CD1c-positive myeloid dendritic cell (primary cell): ENCODE measurements around the gene ADD1.

Source experiments
- DNase-seq: peaks from one replicate; pipeline ENCODE4 v3.0.0-alpha.2; 2016; ENCODE audit errors: extremely low spot score

The ADD1 gene

GRCh38 chr4:2859514-2859913 lies 15.9 kb downstream of the ADD1 start:
- no peak for DNase-seq

- DNase-seq = no peak
These were observed 17.0 kb downstream of the ADD1 start for GRCh38 chr4:2860391-2861348.

GRCh38 chr4:2861631-2862436 lies 18.2 kb downstream of the ADD1 start:
- peak; percentile 31 for DNase-seq

- peak; percentile 48 for DNase-seq
These were observed 18.9 kb downstream of the ADD1 start for GRCh38 chr4:2862528-2862927.

GRCh38 chr4:2863649-2864048 lies 20.0 kb downstream of the ADD1 start:
- DNase-seq = no peak

GRCh38 chr4:2865196-2865780 lies 21.6 kb downstream of the ADD1 start:
- no peak for DNase-seq

- DNase-seq = no peak
These were observed 22.7 kb downstream of the ADD1 start for GRCh38 chr4:2866160-2866861.

- DNase-seq = no peak
These were observed 23.2 kb downstream of the ADD1 start for GRCh38 chr4:2866891-2867290.

- DNase-seq = no peak
These were observed 24.3 kb downstream of the ADD1 start for GRCh38 chr4:2867758-2868491.

- DNase-seq = no peak
These were observed 25.3 kb downstream of the ADD1 start for GRCh38 chr4:2868877-2869487.

- no peak for DNase-seq
These were observed 26.0 kb downstream of the ADD1 start for GRCh38 chr4:2869659-2870058.

- no peak for DNase-seq
These were observed 26.4 kb downstream of the ADD1 start for GRCh38 chr4:2870082-2870481.

GRCh38 chr4:2871466-2871865 lies 27.8 kb downstream of the ADD1 start:
- DNase-seq = no peak

- peak; percentile 50 for DNase-seq
These were observed 28.3 kb downstream of the ADD1 start for GRCh38 chr4:2871911-2872310.

- no peak for DNase-seq
These were observed 29.7 kb downstream of the ADD1 start for GRCh38 chr4:2873329-2873728.

- no peak for DNase-seq
These were observed 31.2 kb downstream of the ADD1 start for GRCh38 chr4:2874861-2875260.

- DNase-seq = no peak
These were observed 31.9 kb downstream of the ADD1 start for GRCh38 chr4:2875556-2875955.

GRCh38 chr4:2878346-2878745 lies 34.7 kb downstream of the ADD1 start:
- no peak for DNase-seq

GRCh38 chr4:2879026-2879425 lies 35.4 kb downstream of the ADD1 start:
- DNase-seq = no peak

- DNase-seq = no peak
These were observed 37.8 kb downstream of the ADD1 start for GRCh38 chr4:2881431-2881830.

- DNase-seq = no peak
These were observed 38.7 kb downstream of the ADD1 start for GRCh38 chr4:2882341-2882740.
